Subcutaneous adipose tissue (tissue), 4 donors: ENCODE results near the gene METTL24. TPM values are rescaled to one million over a fixed set of nuclear protein-coding genes. Genes with fewer than 3 reads are reported as not detected.

ENCODE experiments used
- CTCF ChIP-seq: fragments of 450-650 bp; IDR thresholded peaks from one replicate; pipeline ENCODE4 v1.5.1; 2016; ENCODE audit warnings: low read depth, mild to moderate bottlenecking, control low read depth, antibody characterized with exemption, moderate library complexity
- total RNA-seq, 4 donors: library from RNA; depleted of rRNA; stranded (reverse); fragments of >200 nt; gene quantifications; one replicate each; pipeline ENCODE4 v1.1.0, GENCODE V29; 2016

METTL24 gene
- total RNA-seq, 4 donors from 2014 or later = 0.68 to 0.88 TPM; not detected in 2

- no peak for TF ChIP-seq CTCF
Measured at GRCh38 chr6:110322151-110322873, 35.8 kb downstream of the METTL24 start.

GRCh38 chr6:110320307-110320706 lies 37.8 kb downstream of the METTL24 start:
- no peak for TF ChIP-seq CTCF

- no peak for TF ChIP-seq CTCF
Measured at GRCh38 chr6:110319843-110320242, 38.3 kb downstream of the METTL24 start.

GRCh38 chr6:110319381-110319780 lies 38.8 kb downstream of the METTL24 start:
- no peak for TF ChIP-seq CTCF

GRCh38 chr6:110318971-110319370 lies 39.2 kb downstream of the METTL24 start:
- no peak for TF ChIP-seq CTCF

GRCh38 chr6:110317646-110318045 lies 40.5 kb downstream of the METTL24 start:
- no peak for TF ChIP-seq CTCF

GRCh38 chr6:110317189-110317588 lies 41.0 kb downstream of the METTL24 start:
- TF ChIP-seq CTCF = no peak
